ENCODE measurements around the gene INS. TPM values are rescaled to one million over a fixed set of nuclear protein-coding genes. Genes with fewer than 3 reads are reported as not detected.
"Not testable (repeated sequence)": the region's sequence is repeated elsewhere in the genome, so short reads cannot be mapped to it uniquely, and the experiment has no call there.

The INS gene
- total RNA-seq, 1 donor from 2014 or later: not detected

DNA sequence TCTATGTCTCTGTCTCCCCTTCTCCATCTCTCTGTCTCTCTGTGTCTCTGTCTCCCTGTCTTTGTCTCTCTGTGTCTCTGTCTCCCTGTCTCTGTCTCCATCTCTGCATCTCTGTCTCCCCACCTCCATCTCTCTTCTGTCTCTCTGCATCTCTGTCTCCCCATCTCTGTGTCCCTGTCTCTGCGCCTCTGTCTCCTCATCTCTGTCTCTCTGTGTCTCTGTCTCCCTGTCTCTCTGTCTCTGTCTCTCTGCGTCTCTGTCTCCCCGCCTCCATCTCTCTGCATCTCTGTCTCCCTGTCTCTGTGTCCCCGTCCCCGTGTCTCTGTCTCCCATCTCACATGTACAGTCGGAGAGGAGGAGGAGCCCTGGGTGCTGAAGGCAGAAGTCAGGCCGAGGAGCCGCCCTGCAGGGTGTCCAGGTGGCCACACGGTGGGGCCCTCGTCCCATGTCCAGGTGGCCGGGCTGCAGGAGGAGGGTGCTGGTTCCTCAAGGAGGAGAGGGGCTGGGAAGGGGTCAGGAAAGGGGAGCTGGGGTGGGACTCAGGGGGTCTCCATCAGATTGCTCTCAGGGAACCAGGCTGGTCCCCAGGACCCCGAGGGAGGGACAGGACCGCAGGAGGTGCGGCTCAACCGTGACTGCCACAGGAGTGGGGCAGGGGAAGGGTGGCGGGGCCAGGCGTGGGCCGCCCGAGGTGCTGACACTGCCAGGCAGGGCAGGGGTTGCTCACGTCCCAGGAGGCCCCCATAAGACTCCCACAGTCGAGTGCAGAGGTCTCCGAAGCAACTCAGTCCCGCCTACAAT is 36.2 kb upstream of the INS start:
- Histone ChIP-seq H3K36me3 (no peaks in the 10 kb centered on the region), H3K4me1 (peaks cover 1% of the 10 kb centered on the region), H3K4me3 (no peak overlapping the region), H3K27me3 (ENCODE audit: low read depth) (peaks cover 11% of the 10 kb centered on the region), H3K9me3 (no peaks in the 10 kb centered on the region), H3K27ac (no peak overlapping the region)
- ATAC-seq (peak; percentile 82 to 88), DNase-seq (peak; percentile 87)
- intact Hi-C loops (cut with DNase I): no loop called here
- TF ChIP-seq, protein P1, sequence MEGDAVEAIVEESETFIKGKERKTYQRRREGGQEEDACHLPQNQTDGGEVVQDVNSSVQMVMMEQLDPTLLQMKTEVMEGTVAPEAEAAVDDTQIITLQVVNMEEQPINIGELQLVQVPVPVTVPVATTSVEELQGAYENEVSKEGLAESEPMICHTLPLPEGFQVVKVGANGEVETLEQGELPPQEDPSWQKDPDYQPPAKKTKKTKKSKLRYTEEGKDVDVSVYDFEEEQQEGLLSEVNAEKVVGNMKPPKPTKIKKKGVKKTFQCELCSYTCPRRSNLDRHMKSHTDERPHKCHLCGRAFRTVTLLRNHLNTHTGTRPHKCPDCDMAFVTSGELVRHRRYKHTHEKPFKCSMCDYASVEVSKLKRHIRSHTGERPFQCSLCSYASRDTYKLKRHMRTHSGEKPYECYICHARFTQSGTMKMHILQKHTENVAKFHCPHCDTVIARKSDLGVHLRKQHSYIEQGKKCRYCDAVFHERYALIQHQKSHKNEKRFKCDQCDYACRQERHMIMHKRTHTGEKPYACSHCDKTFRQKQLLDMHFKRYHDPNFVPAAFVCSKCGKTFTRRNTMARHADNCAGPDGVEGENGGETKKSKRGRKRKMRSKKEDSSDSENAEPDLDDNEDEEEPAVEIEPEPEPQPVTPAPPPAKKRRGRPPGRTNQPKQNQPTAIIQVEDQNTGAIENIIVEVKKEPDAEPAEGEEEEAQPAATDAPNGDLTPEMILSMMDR (IDR thresholded peaks at IDR 0.05): peak; percentile 81

- Histone ChIP-seq H3K9me3 (no peaks in the 10 kb centered on the region), H3K4me1 (peaks cover 12% of the 10 kb centered on the region), H3K27me3 (ENCODE audit: low read depth) (peaks cover 11% of the 10 kb centered on the region), H3K36me3 (no peaks in the 10 kb centered on the region), H3K27ac (no peak overlapping the region), H3K4me3 (no peak overlapping the region)
- DNase-seq: no peak
- TF ChIP-seq, protein P1 (IDR thresholded peaks at IDR 0.05): no peak
- no peak for ATAC-seq
- intact Hi-C loops (cut with DNase I): no loop called here
These were observed 34.7 kb upstream of the INS start for GRCh38 chr11:2195756-2196088.

DNA sequence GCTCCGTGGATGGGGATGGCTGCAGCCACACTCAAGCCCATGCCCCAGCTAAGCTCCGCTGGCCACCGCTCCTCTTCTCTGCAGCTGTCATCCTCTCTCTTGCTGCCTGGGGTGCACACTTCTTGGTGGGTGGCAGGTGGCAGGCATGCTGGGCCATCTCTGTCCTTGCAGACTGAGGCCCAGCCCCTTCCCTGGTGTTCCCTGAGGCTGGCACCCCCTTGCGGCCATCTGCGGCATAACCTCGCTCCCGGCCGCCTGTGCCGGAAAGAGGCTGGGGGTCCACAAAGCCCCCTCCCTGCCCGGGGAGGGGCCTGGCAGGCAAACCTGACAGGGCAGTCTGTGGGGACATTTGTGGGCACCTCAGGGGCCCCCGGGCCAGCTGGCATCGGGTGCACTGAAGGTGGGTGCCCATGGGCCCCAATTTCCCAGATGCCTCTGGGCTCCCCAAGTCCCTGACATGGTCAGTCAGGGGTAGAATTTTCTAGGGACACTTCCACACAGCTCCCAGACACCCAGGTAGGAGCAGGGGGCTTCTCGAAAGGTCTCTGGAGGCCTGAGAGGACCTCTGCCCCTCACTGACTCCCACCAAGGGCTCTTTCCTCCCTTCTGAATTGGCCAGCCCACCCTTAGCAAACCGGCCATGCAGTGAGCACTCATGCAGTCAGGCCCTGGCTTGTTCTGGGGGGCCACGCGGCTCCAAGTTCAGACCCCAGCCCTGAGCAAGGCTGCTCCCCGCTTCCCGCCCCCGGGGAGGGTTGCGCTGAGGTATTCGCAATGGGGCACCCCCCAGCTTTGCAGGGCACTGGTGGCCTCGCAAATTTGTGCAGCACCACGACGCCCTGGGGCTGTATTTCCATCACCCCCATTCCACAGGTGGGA is 34.1 kb upstream of the INS start:
- Histone ChIP-seq H3K27me3 (ENCODE audit: low read depth) (peaks cover 16% of the 10 kb centered on the region), H3K9me3 (no peaks in the 10 kb centered on the region), H3K4me1 (peaks cover 18% of the 10 kb centered on the region), H3K27ac (no peak overlapping the region), H3K4me3 (no peak overlapping the region), H3K36me3 (no peaks in the 10 kb centered on the region)
- TF ChIP-seq, protein P1 (IDR thresholded peaks at IDR 0.05): peak; percentile 81
- peak in 1 of 2 donors; percentile 14 for ATAC-seq
- intact Hi-C loops (cut with DNase I): no loop called here
- DNase-seq: peak; percentile 63

DNA sequence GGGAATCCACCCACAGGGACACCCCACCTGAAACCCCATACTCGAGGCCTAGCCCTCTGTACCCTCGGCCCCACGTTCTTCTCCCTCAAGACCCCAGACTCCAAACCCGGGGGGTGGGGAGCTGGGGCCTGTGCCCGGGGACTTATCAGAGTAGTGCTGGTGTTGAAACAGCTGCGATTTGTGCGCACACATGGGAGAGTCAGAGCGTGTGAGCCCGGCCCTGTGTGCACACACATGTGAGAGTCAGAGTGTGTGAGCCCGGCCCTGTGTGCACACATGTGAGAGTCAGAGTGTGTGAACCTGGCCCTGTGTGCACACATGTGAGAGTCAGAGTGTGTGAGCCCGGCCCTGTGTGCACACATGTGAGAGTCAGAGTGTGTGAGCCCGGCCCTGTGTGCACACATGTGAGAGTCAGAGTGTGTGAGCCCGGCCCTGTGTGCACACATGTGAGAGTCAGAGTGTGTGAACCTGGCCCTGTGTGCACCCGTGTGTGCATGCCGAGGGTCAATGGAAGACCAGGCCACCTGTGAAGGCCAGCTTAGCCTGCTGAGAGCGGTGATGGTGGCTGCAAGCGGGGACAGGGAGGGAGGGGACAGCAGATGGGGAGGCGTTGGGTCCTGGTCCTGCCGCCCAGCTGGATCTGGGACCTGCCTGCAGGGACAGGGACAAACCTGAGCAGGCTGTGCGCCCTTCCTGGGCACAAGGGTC is 33.0 kb upstream of the INS start:
- DNase-seq; H3K4me3 ChIP-seq; intact Hi-C loops (cut with DNase I); ATAC-seq; H3K36me3 ChIP-seq; H3K9me3 ChIP-seq; H3K27ac ChIP-seq: not testable (repeated sequence)
- Histone ChIP-seq H3K4me1 (peaks cover 19% of the 10 kb centered on the region), H3K27me3 (ENCODE audit: low read depth) (peaks cover 19% of the 10 kb centered on the region)

GRCh38 chr11:2193099-2193887 is 32.3 kb upstream of the INS start:
- no peak overlapping the region for H3K27ac ChIP-seq
- no peak for DNase-seq
- intact Hi-C loops (cut with DNase I): no loop called here

More at GRCh38 chr11:2193099-2193887, 32.3 kb upstream of the INS start:
- Histone ChIP-seq H3K4me3 (no peak overlapping the region), H3K27me3 (ENCODE audit: low read depth) (peaks cover 19% of the 10 kb centered on the region), H3K36me3 (no peaks in the 10 kb centered on the region), H3K9me3 (no peaks in the 10 kb centered on the region), H3K4me1 (peaks cover 19% of the 10 kb centered on the region)
- no peak for ATAC-seq
- TF ChIP-seq, protein P1 (IDR thresholded peaks at IDR 0.05): no peak

Data from lower lobe of right lung (tissue), 2 donors.